ENCODE results near the gene VPS26B.
A peak's percentile ranks its signal among the peaks of the same experiment; 100 is the strongest.
"Not testable (repeated sequence)": the region's sequence is repeated elsewhere in the genome, so short reads cannot be mapped to it uniquely, and the experiment has no call there.

The VPS26B gene

DNA sequence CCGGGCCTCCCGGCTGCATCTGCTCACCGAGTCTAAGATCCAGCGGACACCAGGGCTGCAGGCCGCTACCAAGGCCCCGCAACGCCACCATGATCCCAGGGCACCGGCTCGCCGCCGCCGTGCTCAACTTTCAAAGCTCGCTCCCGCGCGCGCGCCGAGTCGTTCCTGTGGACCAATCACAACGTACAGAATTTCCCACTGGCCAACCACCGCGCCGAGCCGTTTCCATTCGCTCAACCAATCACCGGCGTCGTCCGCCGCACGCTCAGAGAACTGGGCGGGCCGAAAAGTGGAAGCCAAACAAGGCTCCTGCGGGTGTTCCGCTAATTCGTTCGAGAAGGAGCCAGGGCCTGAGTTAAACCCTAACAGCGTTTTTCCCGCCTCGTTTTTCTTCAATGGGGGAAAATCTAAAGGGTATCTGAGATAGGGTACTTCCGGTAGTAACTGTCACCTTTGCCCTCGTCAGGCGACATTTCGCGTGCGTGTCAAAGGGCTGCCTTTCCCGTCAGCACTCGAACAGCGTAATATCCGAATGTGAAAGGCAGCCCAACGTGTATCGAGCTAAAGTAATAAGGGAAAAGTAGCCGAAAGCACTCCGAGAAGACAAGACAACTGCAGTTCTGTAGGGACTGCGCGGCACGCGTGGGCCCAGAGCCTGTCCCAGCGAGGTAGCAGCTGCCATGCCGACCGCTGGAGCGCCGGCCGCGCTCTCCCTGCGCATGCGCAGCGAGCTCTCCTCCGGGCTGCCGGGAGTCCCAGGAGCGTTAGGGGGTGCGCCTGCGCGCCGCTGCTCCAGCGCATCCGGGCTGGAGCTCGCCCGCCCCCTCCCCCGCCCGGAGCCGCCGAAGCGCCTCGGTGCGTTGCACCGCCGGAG is at the start of gene VPS26B, which contains the start of gene NCAPD3:
VPS26B (plus strand) TSS at position 836 of the 874 bp plus-strand sequence. CDS start 452 bp downstream, outside the sequence.
NCAPD3 (minus strand) TSS at position 132 of the 874 bp plus-strand sequence; CDS start at position 91, 41 bp downstream.
- DNase-seq (ENCODE audit: low read depth), result peak; percentile 89

GRCh38 chr11:134176284-134176683 is 48.2 kb upstream of the VPS26B start:
- DNase-seq (ENCODE audit: low read depth), result no peak

- DNase-seq (ENCODE audit: low read depth), result no peak
Observed at GRCh38 chr11:134178032-134178674, 46.3 kb upstream of the VPS26B start.

DNA sequence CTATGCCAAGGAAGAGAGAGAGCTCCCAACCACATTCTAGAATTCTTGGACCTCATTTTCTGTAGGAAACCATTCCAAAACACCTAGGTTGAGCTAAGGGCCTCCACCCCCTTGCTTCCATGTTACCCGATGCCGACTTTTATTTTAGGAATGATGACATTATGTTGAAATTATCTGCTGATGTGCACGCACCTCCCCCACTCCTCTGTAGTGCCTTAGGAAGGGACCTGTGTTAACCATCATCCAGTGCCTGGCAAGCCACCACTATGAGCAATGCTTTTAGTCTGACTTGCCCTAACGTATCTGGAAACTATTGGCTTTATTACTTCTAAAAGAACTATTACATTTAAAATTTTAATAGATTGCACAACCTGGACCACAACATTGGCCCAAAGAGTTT is 42.8 kb upstream of the VPS26B start:
- DNase-seq (ENCODE audit: low read depth), result no peak

DNA sequence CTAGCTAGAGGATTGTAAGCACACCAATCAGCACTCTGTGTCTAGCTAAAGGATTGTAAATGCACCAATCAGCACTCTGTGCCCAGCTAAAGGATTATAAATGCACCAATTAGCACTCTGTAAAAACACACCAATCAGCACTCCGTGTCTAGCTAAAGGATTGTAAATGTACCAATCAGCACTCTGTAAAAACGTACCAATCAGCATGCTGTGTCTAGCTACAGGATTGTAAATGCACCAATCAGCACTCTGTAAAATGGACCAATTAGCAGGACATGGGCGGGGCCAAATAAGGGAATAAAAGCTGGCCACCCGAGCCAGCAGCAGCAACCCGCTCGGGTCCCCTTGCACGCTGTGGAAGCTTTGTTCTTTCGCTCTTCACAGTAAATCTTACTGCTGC is 36.4 kb upstream of the VPS26B start:
- DNase-seq (ENCODE audit: low read depth), result not testable (repeated sequence)

GRCh38 chr11:134196756-134197155 is 27.7 kb upstream of the VPS26B start:
- no peak for DNase-seq (ENCODE audit: low read depth)

GRCh38 chr11:134199531-134199930 is 24.9 kb upstream of the VPS26B start:
- no peak for DNase-seq (ENCODE audit: low read depth)

- DNase-seq (ENCODE audit: low read depth), result no peak
Observed at GRCh38 chr11:134200688-134201087, 23.8 kb upstream of the VPS26B start.

DNA sequence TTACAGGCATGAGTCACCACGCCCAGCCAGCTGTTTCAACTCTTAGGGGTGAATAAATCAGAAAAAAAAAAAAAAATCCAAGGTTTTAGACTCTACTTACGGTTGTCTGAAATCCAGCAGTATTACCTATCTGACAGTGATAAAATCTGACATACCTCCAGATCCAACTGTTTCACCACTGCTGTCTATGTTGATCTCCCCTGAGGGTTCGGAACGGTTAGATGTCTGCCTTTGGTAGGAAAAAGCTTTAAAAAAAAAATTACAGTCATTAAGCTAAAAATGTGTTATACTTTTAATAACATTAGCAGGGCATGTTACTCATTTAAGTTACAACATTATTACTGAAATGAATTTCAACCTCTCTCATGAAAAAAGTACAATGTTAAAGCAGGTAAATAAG is 21.8 kb upstream of the VPS26B start:
- no peak for DNase-seq (ENCODE audit: low read depth)

DNA sequence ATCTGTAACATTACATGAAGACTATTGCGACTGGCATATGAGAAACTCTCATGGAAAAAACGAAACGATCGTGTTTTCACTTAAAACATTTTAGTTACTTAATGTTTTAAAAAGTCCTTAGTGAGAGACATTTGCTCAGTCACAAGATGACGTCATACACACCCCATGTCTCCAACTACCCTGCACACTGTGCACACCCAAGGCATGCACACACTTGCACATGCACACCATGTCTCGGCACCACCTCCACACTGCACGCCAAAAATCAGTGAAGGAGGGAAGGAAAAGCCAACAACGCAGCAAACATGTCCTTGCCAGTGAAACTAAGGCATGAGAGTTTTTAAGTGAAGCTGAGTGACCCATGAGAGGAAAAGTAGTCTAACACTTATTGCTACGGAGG is 18.7 kb upstream of the VPS26B start:
- no peak for DNase-seq (ENCODE audit: low read depth)

GRCh38 chr11:134206185-134206584 is 18.3 kb upstream of the VPS26B start:
- DNase-seq (ENCODE audit: low read depth), result no peak

GRCh38 chr11:134207538-134208239 is 16.8 kb upstream of the VPS26B start:
- no peak for DNase-seq (ENCODE audit: low read depth)

GRCh38 chr11:134215836-134216235 is 8.6 kb upstream of the VPS26B start:
- no peak for DNase-seq (ENCODE audit: low read depth)

GRCh38 chr11:134216816-134217215 is 7.7 kb upstream of the VPS26B start:
- no peak for DNase-seq (ENCODE audit: low read depth)

DNA sequence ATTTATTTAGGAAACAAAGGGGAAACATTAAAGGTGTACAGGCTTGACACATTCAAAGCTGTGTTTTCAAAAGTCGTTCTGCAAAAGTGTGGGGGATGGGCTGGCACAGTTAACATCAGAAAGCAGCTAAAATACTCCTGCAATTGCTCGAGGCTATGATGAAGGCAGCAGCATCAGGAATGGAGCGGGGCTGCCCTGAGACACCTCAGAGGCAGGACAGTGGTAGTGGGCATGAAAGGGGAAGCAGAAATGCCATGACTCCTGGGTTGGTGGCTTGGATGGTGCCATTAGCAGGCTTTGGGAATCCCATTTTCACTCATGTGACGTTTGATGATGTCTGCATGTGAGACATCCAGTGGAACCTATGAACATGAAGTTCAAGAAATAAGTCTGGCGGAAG is 1.4 kb upstream of the VPS26B start:
- DNase-seq (ENCODE audit: low read depth), result no peak

DNA sequence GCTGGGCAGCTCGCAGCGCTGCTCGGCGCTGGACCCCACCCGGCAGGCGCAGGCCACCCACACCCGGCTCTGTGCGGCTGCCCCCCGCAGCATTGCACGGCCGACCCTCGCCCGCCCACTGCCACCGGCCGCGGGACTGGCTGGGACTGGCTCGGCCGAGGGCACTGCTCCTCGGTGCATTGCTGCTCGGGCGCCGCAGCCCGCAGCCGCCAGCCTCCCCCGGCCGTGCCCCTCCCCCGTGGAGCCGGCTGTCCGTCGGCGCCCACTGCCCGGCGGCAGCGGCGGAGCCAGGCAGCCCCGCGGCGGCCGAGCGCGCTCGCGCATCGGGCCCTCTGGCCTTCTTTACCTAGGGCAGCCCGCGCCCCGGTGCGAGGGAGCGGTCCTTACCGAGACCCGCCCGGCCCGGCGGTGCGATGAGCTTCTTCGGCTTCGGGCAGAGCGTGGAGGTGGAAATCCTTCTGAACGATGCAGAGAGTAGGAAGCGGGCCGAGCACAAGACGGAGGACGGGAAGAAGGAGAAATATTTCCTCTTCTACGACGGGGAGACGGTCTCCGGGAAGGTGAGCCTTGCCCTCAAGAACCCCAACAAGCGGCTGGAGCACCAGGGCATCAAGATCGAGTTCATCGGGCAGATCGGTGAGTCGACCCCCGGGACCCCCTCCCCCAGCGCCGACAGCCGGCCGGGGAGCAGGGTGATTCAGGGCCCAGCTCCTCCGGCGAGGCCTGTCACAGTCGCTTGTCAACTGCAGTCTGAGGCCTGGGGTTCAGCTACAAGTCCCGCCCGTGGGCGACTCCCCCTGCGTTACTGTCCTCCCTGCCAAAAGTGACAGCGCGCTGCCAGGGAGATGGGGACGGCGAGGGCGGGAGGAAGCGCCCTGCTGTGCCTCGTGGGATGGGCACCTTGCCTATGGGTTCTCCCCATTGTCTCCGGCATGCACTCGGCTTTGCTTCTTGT is 516 bp downstream of the VPS26B start:
- DNase-seq (ENCODE audit: low read depth), result no peak

DNA sequence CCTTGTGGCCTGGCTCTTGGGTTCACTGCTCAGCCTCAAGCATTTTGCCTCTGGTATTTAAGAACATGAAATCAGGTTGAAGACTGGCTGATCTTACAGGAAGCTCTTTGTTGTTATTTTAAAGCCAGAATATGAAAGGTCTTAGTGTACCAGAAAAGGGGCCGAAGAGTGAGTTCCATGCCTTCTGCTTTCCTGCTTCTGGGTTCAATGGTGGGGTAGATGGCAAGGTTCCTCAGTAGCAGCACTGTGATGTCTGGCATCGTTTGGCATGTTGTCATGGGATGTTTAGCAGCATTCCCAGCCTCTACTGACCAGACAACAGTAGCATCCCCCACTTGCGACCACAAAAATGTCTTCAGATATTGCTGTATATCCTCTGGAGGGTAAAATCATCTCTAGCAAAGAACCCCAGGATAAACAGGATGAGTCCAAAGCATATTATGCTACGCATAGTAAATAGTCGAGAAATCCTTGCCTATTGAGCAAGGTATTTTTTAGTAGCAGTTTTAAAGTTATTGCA is 2.4 kb downstream of the VPS26B start:
- DNase-seq (ENCODE audit: low read depth), result no peak

- DNase-seq (ENCODE audit: low read depth), result peak; percentile 75
Observed at GRCh38 chr11:134228625-134229024, 4.2 kb downstream of the VPS26B start.

GRCh38 chr11:134229126-134229790 is 4.8 kb downstream of the VPS26B start:
- DNase-seq (ENCODE audit: low read depth), result no peak

DNA sequence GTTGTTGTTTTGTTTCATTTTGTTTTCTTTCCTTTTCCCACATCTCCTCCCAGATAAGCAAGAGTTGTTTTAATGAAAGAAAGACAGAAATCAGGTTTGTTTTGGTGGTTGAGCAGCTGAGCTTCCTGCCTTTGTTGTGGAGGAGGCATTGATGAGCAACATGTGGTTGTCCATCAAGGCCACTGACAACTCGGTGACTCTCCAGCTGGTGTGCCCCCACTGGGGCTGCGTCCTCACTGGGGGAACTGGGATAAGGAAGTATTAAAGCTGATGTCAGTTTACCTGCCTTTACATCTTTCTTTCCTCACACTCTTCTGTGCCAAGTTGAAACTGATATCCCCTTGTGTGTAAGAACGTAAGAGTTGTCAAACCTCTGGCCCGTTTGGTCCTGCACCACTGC is 5.9 kb downstream of the VPS26B start:
- no peak for DNase-seq (ENCODE audit: low read depth)

Data from GM04504 (cell line).